BJ (cell line): Measurements from ENCODE around the gene DOCK4. TPM values are rescaled to one million over a fixed set of nuclear protein-coding genes. Genes with fewer than 3 reads are reported as not detected.

ENCODE experiments used
- CTCF ChIA-PET: fragments of 350-600 bp; formaldehyde crosslinking; extraction: SDS; loops from one replicate; lab custom pipeline; 2021; ENCODE audit warnings: antibody characterized with exemption, inconsistent platforms; lab: Yijun Ruan, JAX
- POLR2A ChIA-PET: fragments of 300-600 bp; sonication (Branson Sonifier 250); formaldehyde crosslinking; extraction: SDS; loops from one replicate; lab custom pipeline; 2021; ENCODE audit warnings: antibody characterized with exemption; lab: Charles Lee
- DNase-seq: peaks from one replicate; pipeline ENCODE4 v3.0.0-alpha.2; 2011; ENCODE audit warnings: low read depth
- H3K27me3 ChIP-seq: 2 replicates; pipeline ENCODE4 v1.6.0; 2011; ENCODE audit warnings: low read length; ENCODE audit not compliant: control insufficient read depth, insufficient read depth
- H3K36me3 ChIP-seq: 2 replicates; pipeline ENCODE4 v1.5.1; 2011; ENCODE audit warnings: low read length; ENCODE audit not compliant: control insufficient read depth, insufficient read depth
- H3K4me3 ChIP-seq: 2 replicates; pipeline ENCODE4 v1.5.1; 2011; ENCODE audit warnings: low read depth, mild to moderate bottlenecking, control low read depth, low read length
- polyA plus RNA-seq: library from polyadenylated mRNA; depleted of rRNA; stranded (reverse); fragments of >200 nt; gene quantifications from 2 replicates; pipeline ENCODE4 v1.2.3, GENCODE V29; 2011
- TF ChIP-seq, protein P1 (sequence below): IDR thresholded peaks from 2 replicates; pipeline ENCODE4 v1.5.1; 2011; ENCODE audit warnings: low read depth, mild to moderate bottlenecking, control low read depth, inconsistent platforms, low read length, moderate library complexity; ENCODE audit not compliant: insufficient read depth

DOCK4 gene
- polyA plus RNA-seq, 1 experiment, result 0.15 TPM

DNA sequence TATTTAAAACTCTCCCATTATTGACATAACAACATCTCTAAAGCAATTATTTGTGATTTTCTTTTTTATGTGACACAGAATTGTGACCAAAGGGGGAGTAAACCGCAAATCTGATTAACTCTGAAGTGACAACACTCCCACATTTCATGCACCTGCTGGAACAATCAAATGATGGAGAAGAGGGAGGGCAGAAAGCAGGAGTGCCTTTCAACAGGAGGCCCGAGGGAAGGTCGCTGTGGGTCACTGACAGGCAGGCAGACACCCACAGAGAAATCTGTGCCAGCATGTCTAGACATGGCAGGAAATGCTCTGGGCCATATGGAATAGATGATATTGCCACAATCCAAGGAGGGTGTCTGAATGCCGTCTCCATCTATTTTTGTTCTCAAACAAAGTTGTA lies 247.3 kb downstream of the DOCK4 start:
- POLR2A ChIA-PET, result no interaction called here
- CTCF ChIA-PET, result no interaction called here
- no peak for DNase-seq
- Histone ChIP-seq H3K27me3 (no peaks in the 10 kb centered on the region), H3K4me3 (no peak overlapping the region), H3K36me3 (no peaks in the 10 kb centered on the region)
- TF ChIP-seq, protein P1, sequence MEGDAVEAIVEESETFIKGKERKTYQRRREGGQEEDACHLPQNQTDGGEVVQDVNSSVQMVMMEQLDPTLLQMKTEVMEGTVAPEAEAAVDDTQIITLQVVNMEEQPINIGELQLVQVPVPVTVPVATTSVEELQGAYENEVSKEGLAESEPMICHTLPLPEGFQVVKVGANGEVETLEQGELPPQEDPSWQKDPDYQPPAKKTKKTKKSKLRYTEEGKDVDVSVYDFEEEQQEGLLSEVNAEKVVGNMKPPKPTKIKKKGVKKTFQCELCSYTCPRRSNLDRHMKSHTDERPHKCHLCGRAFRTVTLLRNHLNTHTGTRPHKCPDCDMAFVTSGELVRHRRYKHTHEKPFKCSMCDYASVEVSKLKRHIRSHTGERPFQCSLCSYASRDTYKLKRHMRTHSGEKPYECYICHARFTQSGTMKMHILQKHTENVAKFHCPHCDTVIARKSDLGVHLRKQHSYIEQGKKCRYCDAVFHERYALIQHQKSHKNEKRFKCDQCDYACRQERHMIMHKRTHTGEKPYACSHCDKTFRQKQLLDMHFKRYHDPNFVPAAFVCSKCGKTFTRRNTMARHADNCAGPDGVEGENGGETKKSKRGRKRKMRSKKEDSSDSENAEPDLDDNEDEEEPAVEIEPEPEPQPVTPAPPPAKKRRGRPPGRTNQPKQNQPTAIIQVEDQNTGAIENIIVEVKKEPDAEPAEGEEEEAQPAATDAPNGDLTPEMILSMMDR, result no peak

DNA sequence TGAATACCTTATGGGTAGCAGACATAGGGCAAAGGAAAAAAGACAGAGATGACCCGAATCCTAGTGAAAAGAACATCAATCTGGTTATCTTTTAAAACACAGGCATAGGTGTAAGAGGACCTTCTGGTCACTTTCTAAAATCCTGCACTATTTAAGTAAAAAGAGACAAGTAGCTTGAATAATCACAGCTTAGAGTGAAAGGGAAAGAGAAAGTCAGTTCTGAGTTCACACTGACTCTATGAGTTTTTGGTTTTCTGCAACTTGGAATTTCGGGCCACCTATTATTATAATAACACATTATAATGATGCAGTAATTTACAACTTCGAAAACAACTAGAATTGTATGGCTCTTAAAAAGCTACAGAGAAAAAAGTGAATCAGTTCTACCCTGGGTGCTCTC lies 247.8 kb downstream of the DOCK4 start:
- CTCF ChIA-PET, result no interaction called here
- Histone ChIP-seq H3K4me3 (no peak overlapping the region), H3K27me3 (no peaks in the 10 kb centered on the region), H3K36me3 (no peaks in the 10 kb centered on the region)
- POLR2A ChIA-PET, result no interaction called here
- no peak for DNase-seq
- TF ChIP-seq, protein P1, result no peak

DNA sequence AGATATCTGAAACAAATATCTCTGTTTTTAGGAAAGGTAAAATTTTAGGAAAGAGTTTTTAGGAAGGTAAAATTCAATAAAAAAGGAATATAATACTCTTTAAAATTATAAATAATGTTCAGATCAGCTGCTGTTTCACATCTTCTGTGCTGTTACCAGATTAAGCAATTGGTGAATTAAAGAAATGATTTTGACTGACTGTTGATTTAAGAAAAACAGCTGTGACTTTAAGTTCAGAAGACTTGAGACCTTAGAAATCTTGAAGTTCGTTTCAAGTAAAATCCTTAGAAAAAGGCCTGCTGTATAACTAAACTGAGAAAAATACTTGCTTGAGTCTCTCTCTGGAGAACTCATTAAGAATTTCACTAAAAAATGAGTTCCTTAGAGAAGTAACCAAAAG lies 250.6 kb downstream of the DOCK4 start:
- POLR2A ChIA-PET, result no interaction called here
- no peak for DNase-seq
- no peaks in the 10 kb centered on the region for H3K27me3 ChIP-seq
- CTCF ChIA-PET, result no interaction called here
- TF ChIP-seq, protein P1, result no peak
- no peaks in the 10 kb centered on the region for H3K36me3 ChIP-seq
- no peak overlapping the region for H3K4me3 ChIP-seq

DNA sequence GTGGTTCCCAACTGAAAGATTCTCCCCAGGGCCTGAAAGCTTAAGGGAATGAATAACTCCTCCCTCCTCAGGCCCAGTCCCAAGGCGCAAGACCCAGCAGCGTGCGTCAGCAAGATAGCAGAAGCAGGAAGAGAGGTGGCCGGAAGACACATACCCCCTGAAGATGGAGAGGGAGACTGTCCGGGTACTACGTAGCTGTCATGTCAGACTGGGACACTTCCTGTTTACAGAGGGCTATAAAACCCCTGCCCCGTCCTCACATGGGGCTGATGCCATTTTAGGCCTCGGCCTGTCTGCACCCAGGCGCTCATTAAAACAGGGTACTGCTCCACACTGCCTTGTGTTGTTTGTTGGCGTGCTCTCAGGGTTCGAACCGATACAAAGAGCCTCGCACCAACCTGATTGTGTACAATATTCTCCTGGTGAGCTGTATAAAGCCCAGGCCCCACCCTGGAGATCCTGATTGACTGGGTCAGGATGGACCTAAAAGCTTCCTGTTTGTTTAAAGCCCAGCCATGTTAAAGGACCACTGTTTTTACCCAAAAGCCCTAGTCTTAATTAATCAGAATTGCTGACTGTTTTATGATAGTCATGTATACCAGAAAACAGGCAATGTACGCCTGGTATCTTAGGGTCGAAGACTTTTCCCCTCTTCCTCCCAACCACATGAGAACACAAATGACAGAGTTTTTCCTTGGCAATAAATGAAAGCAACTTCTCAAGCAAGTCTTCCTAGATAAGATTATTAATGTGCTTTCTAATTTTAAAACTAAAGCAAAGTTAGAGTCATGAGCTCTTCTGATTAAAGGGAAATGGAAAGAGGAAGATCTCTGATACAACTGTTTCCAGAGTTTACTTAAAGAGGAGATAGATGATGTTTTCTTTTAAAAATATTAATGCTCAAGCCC lies 251.5 kb downstream of the DOCK4 start:
- Histone ChIP-seq H3K4me3 (no peak overlapping the region), H3K36me3 (no peaks in the 10 kb centered on the region), H3K27me3 (no peaks in the 10 kb centered on the region)
- CTCF ChIA-PET, result no interaction called here
- DNase-seq, result no peak
- TF ChIP-seq, protein P1, result no peak
- POLR2A ChIA-PET, result no interaction called here

DNA sequence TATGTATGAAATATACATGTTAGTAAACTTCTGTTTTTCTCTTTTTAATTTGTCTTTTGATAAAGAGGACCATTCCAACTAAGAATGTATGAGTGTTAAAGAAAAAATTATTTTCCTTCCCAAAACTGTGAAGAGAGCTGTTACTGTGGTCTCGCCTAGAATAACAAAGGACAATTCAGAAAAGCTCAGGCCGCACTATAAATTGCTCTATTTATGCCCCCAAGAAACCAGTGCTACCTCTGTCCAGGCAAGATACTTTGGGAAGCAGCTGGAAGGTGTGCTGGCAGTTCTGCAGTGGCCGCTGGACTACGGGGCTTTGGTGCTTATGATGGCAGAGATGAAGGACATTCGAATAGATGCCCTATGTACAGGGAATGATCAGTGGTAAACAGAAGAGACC lies 252.1 kb downstream of the DOCK4 start:
- Histone ChIP-seq H3K4me3 (no peak overlapping the region), H3K36me3 (no peaks in the 10 kb centered on the region), H3K27me3 (no peaks in the 10 kb centered on the region)
- ChIA-PET POLR2A (no interaction called here), CTCF (interaction anchor here (0.6 kb wide), 1 partner anchor 214 kb away, joined by 3 read pairs; no protein-coding TSS in a partner anchor)
- no peak for DNase-seq
- TF ChIP-seq, protein P1, result no peak
